HepG2 (cell line): ENCODE measurements around the gene SEMA3B. TPM values are rescaled to one million over a fixed set of nuclear protein-coding genes. Genes with fewer than 3 reads are reported as not detected.

Experiments
- ADNP ChIP-seq: sonication (generic); formaldehyde crosslinking; IDR thresholded peaks from 2 replicates; pipeline ENCODE4 v1.4.0; 2020; ENCODE audit warnings: missing genetic modification reagents
- GABPB1 ChIP-seq: IDR thresholded peaks from 2 replicates; pipeline ENCODE4 v1.6.1; 2016; ENCODE audit warnings: mild to moderate bottlenecking, missing genetic modification reagents, moderate library complexity, missing compliant biosample characterization
- KAT7 ChIP-seq: IDR thresholded peaks from 2 replicates; pipeline ENCODE4 v1.6.1; 2018; ENCODE audit warnings: borderline replicate concordance, missing compliant biosample characterization
- KDM5B ChIP-seq: sonication (generic); formaldehyde crosslinking; IDR thresholded peaks from 2 replicates; pipeline ENCODE4 v1.4.0; 2020; ENCODE audit warnings: missing genetic modification reagents, mild to moderate bottlenecking, borderline replicate concordance
- NFE2L2 ChIP-seq: fragments of 150-350 bp; IDR thresholded peaks from 2 replicates; pipeline ENCODE4 v1.6.1; 2014; ENCODE audit warnings: low read length
- PRDM4 ChIP-seq: sonication (generic); formaldehyde crosslinking; IDR thresholded peaks from 2 replicates; pipeline ENCODE4 v1.9.0; 2021; ENCODE audit warnings: missing genetic modification reagents, borderline replicate concordance
- U2AF1 ChIP-seq: fragments of 200-400 bp; formaldehyde crosslinking; optimal IDR thresholded peaks from 2 replicates; pipeline ENCODE3; 2017; ENCODE audit warnings: mild to moderate bottlenecking, low read depth, low read length
- ZFP82 ChIP-seq: sonication (generic); formaldehyde crosslinking; IDR thresholded peaks from 2 replicates; pipeline ENCODE4 v1.5.1; 2020; ENCODE audit warnings: mild to moderate bottlenecking, missing genetic modification reagents, borderline replicate concordance
- ZNF296 ChIP-seq: sonication (generic); formaldehyde crosslinking; conservative IDR thresholded peaks from 2 replicates; pipeline ENCODE4 v1.5.0; 2020; ENCODE audit warnings: mild to moderate bottlenecking, missing genetic modification reagents
- ZNF331 ChIP-seq: sonication (generic); formaldehyde crosslinking; IDR thresholded peaks from 2 replicates; pipeline ENCODE4 v1.4.0; 2020; ENCODE audit warnings: missing genetic modification reagents
- ZNF383 ChIP-seq: sonication (generic); formaldehyde crosslinking; IDR thresholded peaks from 2 replicates; pipeline ENCODE4 v1.4.0; 2020; ENCODE audit warnings: missing genetic modification reagents, mild to moderate bottlenecking, borderline replicate concordance
- ZNF724P ChIP-seq: sonication (generic); formaldehyde crosslinking; IDR thresholded peaks from 2 replicates; pipeline ENCODE4 v1.8.0; 2022; ENCODE audit warnings: missing genetic modification reagents, borderline replicate concordance
- ZNF775 ChIP-seq: sonication (generic); formaldehyde crosslinking; IDR thresholded peaks from 2 replicates; pipeline ENCODE4 v1.4.0; 2020; ENCODE audit warnings: missing genetic modification reagents, mild to moderate bottlenecking, moderate library complexity, borderline replicate concordance
- ZNF780A ChIP-seq: sonication (generic); formaldehyde crosslinking; IDR thresholded peaks from 2 replicates; pipeline ENCODE4 v1.8.0; 2022; ENCODE audit warnings: mild to moderate bottlenecking, missing genetic modification reagents, moderate library complexity
- ZSCAN21 ChIP-seq: sonication (generic); formaldehyde crosslinking; IDR thresholded peaks from 2 replicates; pipeline ENCODE4 v1.8.0; 2022; ENCODE audit warnings: mild to moderate bottlenecking, missing genetic modification reagents, moderate library complexity, borderline replicate concordance
- polyA plus RNA-seq, 8 experiments: library from polyadenylated mRNA; depleted of rRNA in 3 of 8; stranded (reverse) in 7 of 8; unstranded in 1 of 8; fragments of >200 nt; fragmentation: Illumina TruSeq in 4 of 8; extraction: Trizol in 4 of 8; gene quantifications; 2 replicates each; pipeline versions ENCODE4 v1.2.1 to v1.2.3, GENCODE V29; 2011 to 2016; ENCODE audit warnings: low read depth in 4 of 8, missing spikeins in 1 of 8, mixed read lengths in 1 of 8; ENCODE audit not compliant: insufficient read depth in 1 of 8
- total RNA-seq, 5 experiments: library from RNA; depleted of rRNA; stranded (reverse); fragments of >200 nt; fragmentation: Illumina TruSeq; extraction: Trizol; gene quantifications; 2 replicates each; pipeline ENCODE4 v1.2.3, GENCODE V29; 2016; ENCODE audit warnings: low read depth in 1 of 5
- TF ChIP-seq, protein P1 (sequence below): sonication (generic); formaldehyde crosslinking; IDR thresholded peaks from 2 replicates; pipeline ENCODE4 v1.5.0; 2020; ENCODE audit warnings: missing genetic modification reagents

The SEMA3B gene
- total and polyA plus RNA-seq, 2 of the 13 experiments (the other 11 are each of a cell fraction or from before 2014, with no cell fraction given): 93.2 to 158 TPM

DNA sequence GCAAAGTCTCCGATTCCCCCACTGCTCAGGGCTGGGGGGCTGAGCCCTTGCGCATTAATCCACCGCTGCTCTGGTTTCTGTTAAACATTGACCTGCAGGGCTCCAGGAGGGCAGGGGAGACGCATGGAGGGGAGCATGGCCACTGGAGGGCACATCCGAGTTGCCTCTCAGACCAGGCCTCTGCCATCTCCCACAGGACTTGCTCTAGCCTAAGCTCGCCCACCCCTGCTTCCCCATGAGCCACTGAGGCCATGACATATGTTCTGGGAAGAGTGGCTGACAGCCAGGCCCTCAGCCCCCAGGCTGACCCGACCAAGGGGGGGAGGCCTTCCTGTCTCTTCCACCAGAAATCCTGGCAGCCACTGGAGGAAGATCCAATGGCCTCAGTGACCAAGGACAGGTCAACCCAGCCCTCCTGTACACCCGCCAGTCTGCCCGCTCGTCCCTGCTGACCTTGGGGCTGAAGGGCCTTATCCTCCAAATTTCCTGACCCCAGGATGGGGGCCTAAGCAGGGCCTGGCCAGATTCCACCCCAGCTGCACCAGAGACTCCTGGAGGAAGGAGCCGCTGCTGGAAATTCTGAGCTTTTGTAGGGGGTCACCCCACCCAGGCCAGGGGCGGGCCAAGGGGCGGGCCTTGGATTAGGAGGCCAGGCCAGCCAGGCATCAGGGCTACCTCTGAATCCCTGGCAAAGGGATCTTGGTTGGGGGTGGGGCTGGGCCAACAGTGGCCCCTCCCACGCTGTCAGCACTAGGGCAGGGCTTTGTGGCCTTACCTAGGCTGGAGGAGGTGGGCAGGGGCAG lies 34.3 kb downstream of the SEMA3B start, which contains the start of gene HYAL1 (continued):
- TF ChIP-seq, protein P1, sequence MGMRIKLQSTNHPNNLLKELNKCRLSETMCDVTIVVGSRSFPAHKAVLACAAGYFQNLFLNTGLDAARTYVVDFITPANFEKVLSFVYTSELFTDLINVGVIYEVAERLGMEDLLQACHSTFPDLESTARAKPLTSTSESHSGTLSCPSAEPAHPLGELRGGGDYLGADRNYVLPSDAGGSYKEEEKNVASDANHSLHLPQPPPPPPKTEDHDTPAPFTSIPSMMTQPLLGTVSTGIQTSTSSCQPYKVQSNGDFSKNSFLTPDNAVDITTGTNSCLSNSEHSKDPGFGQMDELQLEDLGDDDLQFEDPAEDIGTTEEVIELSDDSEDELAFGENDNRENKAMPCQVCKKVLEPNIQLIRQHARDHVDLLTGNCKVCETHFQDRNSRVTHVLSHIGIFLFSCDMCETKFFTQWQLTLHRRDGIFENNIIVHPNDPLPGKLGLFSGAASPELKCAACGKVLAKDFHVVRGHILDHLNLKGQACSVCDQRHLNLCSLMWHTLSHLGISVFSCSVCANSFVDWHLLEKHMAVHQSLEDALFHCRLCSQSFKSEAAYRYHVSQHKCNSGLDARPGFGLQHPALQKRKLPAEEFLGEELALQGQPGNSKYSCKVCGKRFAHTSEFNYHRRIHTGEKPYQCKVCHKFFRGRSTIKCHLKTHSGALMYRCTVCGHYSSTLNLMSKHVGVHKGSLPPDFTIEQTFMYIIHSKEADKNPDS: no peak
- TF ChIP-seq ZNF780A (CRISPR knock-in tag) (no peak), ZNF383 (CRISPR knock-in tag) (no peak; the same call in 1 of the 2 replicates), KDM5B (peak; percentile 62; the same call in 1 of the 2 replicates), ZNF331 (CRISPR knock-in tag) (peak; percentile 34; the same call in 1 of the 2 replicates), KAT7 (CRISPR knock-in tag) (no peak; the same call in 1 of the 2 replicates), ZNF775 (no peak), NFE2L2 (no peak), PRDM4 (CRISPR knock-in tag) (no peak; the same call in 1 of the 2 replicates), ZSCAN21 (CRISPR knock-in tag) (no peak; the same call in 1 of the 2 replicates), ZNF296 (CRISPR knock-in tag) (0 out of 2 replicates have a peak, but pooled peaks have one; percentile 32), ADNP (CRISPR knock-in tag) (no peak), GABPB1 (CRISPR knock-in tag) (peak; percentile 56; the same call in 1 of the 2 replicates), U2AF1 (no peak), ZFP82 (peak; percentile 88), ZNF724P (CRISPR knock-in tag) (peak; percentile 87; the same call in 1 of the 2 replicates)
